ENCODE results near the gene BACH2.

GRCh38 chr6:90231308-90231707 is 65.3 kb downstream of the BACH2 start:
- no peak for TF ChIP-seq EZH2phosphoT487 (IDR thresholded peaks at IDR 0.05; ENCODE audit: insufficient read depth, low read depth)
- no peak for TF ChIP-seq EZH2 (IDR thresholded peaks at IDR 0.05; ENCODE audit: insufficient read depth, poor library complexity, severe bottlenecking)

Data from GM23248 (cell line).